ENCODE results near the gene NMNAT2. TPM values are rescaled to one million over a fixed set of nuclear protein-coding genes. Genes with fewer than 3 reads are reported as not detected.

Gene NMNAT2
- total and polyA plus RNA-seq, 12 donors: 0.35 to 6.1 (median 2.9) TPM

DNA sequence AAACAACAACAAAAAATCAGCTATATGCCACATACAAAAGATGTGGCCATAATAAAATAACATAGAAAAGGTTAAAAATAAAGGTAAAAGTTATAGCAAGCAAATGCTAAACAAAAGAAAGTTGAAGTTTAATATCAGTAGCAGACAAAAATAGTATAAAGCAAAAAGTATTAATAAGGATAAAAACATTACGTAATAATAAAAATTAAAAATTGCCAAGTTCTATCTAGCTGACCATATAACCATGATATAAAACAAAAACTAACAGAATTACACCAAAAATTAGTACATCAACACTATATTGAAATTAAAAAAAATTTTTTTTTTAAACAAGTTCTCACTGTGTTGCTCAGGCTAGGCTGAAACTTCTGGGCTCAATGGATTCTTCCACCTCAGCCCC, 38.6 kb upstream of the NMNAT2 start:
- DNase-seq: no peak
- H3K9me3 ChIP-seq (replicated peaks in 1 of 3): no peaks in the 10 kb centered on the region
- no peaks in the 10 kb centered on the region for H3K4me1 ChIP-seq (replicated peaks in 1 of 2)
- H3K4me3 ChIP-seq: no peak overlapping the region
- no peak for TF ChIP-seq POLR2A (IDR thresholded peaks at IDR 0.05)
- TF ChIP-seq, protein P1, sequence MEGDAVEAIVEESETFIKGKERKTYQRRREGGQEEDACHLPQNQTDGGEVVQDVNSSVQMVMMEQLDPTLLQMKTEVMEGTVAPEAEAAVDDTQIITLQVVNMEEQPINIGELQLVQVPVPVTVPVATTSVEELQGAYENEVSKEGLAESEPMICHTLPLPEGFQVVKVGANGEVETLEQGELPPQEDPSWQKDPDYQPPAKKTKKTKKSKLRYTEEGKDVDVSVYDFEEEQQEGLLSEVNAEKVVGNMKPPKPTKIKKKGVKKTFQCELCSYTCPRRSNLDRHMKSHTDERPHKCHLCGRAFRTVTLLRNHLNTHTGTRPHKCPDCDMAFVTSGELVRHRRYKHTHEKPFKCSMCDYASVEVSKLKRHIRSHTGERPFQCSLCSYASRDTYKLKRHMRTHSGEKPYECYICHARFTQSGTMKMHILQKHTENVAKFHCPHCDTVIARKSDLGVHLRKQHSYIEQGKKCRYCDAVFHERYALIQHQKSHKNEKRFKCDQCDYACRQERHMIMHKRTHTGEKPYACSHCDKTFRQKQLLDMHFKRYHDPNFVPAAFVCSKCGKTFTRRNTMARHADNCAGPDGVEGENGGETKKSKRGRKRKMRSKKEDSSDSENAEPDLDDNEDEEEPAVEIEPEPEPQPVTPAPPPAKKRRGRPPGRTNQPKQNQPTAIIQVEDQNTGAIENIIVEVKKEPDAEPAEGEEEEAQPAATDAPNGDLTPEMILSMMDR (IDR thresholded peaks at IDR 0.05): no peak
- no peak overlapping the region for H3K27ac ChIP-seq
- no peaks in the 10 kb centered on the region for H3K36me3 ChIP-seq (replicated peaks in 1 of 2)
- intact Hi-C loops (cut with DNase I): no loop called here
- H3K27me3 ChIP-seq: peaks cover 6% of the 10 kb centered on the region
- WGBS, 4 donors: 83 to 94% (median 89%) methylated on average over 1 of the region's 1 CpG

DNA sequence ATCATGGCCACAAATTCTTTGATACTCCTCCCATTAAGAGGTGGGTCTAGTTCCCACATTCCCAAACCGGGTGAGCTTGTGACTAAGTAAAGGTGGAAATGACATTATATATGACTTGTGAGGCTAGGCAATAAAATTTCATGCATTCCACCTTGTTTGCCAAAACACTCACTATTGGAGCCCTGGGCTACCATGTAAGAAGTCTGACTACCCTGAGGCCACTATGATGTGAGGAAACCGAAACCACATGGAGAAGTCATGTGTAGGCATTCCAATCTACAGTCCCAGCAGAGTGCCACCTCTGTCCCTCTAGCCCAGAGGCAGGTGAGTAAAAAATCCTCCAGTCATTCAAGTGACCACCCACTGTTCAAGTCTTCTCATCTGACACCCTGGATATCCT, 36.2 kb upstream of the NMNAT2 start:
- H3K36me3 ChIP-seq (replicated peaks in 1 of 2): no peaks in the 10 kb centered on the region
- TF ChIP-seq, protein P1 (IDR thresholded peaks at IDR 0.05): no peak
- TF ChIP-seq POLR2A (IDR thresholded peaks at IDR 0.05): no peak
- peaks cover 6% of the 10 kb centered on the region for H3K27me3 ChIP-seq
- intact Hi-C loops (cut with DNase I): no loop called here
- DNase-seq: no peak
- 66 to 80% (median 68%) methylated on average over 2 of the region's 2 CpGs for WGBS, 4 donors
- no peaks in the 10 kb centered on the region for H3K4me1 ChIP-seq (replicated peaks in 1 of 2)
- no peak overlapping the region for H3K27ac ChIP-seq
- no peak overlapping the region for H3K4me3 ChIP-seq
- no peaks in the 10 kb centered on the region for H3K9me3 ChIP-seq (replicated peaks in 1 of 3)

DNA sequence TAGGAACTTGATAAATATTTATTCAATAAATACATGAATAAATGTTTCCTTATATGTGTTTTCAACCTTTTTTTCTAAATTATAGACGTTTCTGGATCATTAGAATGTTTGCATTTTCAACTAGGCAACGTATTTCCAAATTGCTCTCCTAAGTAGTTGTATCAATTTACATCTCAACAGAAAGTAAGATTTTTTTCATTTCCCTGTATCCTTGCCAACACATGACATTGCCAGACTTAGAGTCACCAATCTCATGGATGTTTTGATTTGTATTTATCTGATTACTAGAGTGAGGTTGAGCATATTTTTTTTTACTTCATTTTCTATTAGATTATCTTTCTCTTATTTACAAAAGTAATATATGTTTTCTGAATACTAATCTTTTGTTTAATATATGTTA, 31.9 kb upstream of the NMNAT2 start:
- Histone ChIP-seq H3K27me3 (peaks cover 6% of the 10 kb centered on the region), H3K4me3 (no peak overlapping the region), H3K4me1 (replicated peaks in 1 of 2) (no peaks in the 10 kb centered on the region), H3K9me3 (replicated peaks in 1 of 3) (no peaks in the 10 kb centered on the region), H3K27ac (no peak overlapping the region), H3K36me3 (replicated peaks in 1 of 2) (no peaks in the 10 kb centered on the region)
- intact Hi-C loops (cut with DNase I): no loop called here
- 45 to 50% (median 47%) methylated on average over 2 of the region's 2 CpGs for WGBS, 4 donors
- no peak for DNase-seq
- TF ChIP-seq, protein P1 (IDR thresholded peaks at IDR 0.05): no peak
- no peak for TF ChIP-seq POLR2A (IDR thresholded peaks at IDR 0.05)

DNA sequence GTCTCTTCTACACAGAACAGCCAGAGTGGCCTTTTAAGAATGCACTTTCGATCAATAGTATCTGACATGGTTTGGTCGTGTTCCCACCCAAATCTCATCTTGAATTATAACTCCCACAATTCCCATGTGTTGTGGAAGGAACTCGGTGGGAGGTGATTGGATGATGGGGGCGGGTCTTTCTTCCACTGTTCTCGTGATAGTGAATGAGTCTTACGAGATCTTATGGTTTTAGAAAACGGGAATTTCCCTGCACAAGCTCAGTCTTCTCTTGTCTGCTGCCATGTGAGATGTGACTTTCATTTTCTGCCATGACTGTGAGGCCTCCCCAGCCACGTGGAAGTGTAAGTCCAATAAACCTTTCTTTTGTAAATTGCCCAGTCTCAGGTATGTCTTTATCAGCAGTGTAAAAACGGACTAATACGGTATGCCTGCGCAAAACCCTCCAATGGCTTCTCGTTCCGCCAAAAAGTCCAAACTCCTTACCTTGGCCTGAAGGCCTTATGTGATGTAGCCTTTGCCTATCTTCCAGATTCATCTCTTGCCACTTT, 31.1 kb upstream of the NMNAT2 start:
- Histone ChIP-seq H3K4me3 (no peak overlapping the region), H3K27me3 (peaks cover 6% of the 10 kb centered on the region), H3K27ac (no peak overlapping the region), H3K36me3 (replicated peaks in 1 of 2) (no peaks in the 10 kb centered on the region), H3K4me1 (replicated peaks in 1 of 2) (no peaks in the 10 kb centered on the region), H3K9me3 (replicated peaks in 1 of 3) (no peaks in the 10 kb centered on the region)
- DNase-seq: no peak
- 88 to 92% (median 91%) methylated on average over 13 of the region's 13 CpGs for WGBS, 4 donors
- TF ChIP-seq, protein P1 (IDR thresholded peaks at IDR 0.05): no peak
- intact Hi-C loops (cut with DNase I): no loop called here

Measured in adrenal gland (tissue), 12 donors.